ENCODE results near the gene SFR1.
"Not testable (repeated sequence)": the region's sequence is repeated elsewhere in the genome, so short reads cannot be mapped to it uniquely, and the experiment has no call there.

SFR1 gene

DNA sequence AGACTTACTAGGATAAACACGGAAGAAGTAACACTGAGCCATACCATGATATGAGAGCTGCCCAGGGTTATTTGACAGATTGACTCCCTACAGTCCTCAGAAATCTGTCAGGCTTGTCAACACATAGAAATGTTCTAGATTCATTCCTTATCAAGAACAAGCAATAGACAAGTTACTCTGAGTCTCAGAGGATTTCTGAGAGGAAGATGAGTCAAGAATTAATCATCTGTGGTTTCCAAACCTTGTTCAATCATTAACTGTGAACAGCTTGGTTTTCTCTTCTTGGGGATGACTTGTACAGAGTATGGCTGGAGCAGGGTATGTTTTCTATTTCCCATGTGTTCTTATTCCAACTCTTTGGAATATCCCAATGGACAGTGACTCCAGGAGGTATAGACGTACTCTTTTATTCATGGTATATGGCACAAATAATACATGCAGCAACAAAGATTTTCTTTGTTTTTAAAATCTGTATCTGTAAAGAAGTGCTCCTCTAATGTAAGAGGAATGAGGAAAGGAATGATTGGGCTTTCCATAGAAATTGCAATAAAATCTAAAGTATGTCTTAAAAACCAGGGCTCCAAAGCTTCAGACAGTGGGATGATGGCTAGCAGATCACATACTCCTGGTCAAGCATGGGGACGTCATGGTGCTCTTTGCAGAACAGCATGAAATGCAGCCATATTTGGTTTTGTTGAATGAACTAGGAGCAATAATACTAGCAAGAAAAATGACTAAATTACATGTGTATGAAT lies 11.9 kb upstream of the SFR1 start:
- DNase-seq: no peak

- DNase-seq: no peak
Observed at GRCh38 chr10:104113376-104113956, 8.5 kb upstream of the SFR1 start.

- DNase-seq: no peak
Observed at GRCh38 chr10:104117839-104118323, 4.1 kb upstream of the SFR1 start.

GRCh38 chr10:104119996-104120395 lies 2.0 kb upstream of the SFR1 start:
- no peak for DNase-seq

DNA sequence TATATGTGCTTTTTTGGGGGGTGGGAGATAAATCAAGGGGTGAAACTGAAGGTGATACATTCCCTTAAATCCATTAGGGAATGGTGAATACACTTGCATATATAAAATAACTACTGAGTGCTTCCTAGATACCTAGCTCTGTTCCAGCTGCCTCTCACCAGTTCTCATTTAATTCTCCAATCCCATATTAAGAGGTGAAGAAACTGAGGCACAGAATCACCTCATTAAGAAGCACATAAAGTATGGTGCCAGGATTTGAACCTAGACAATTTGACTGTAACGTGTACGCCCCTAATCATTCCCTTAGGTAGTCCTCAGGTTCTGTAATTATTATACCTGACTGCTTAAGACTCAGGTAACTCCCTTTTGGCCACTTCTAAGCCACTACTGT lies 1.5 kb upstream of the SFR1 start:
- DNase-seq: no peak

DNA sequence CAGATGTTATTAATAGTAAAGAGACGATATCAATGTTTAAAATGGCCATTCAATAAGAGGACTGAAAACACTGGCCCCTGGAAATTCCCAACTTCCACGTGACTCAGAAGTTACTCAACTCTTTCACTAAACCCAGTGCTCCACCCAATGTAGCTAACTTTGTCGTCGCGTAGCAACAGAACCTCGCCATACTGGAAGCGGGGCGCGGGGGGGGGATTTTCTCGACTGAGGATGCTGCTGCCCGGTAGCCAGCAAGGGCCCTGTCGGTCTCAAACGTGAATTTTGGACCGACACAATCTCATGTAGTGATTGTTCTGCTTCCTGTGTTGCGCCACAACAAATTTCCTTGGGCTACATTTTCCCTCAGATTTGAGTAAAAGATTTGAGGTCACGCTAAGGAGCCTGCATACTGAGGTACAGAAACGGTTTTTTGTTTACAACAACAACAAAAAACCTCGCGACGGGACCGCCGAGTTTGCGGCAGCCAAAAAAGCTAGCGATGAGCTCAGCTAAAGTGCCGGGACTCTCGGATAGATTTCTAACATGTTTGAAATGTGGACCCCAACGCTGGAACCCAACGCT lies 977 bp upstream of the SFR1 start:
- DNase-seq: no peak

GRCh38 chr10:104122225-104123107 lies 495 bp downstream of the SFR1 start:
- no peak for DNase-seq

GRCh38 chr10:104123397-104123796 lies 1.4 kb downstream of the SFR1 start:
- DNase-seq: no peak

DNA sequence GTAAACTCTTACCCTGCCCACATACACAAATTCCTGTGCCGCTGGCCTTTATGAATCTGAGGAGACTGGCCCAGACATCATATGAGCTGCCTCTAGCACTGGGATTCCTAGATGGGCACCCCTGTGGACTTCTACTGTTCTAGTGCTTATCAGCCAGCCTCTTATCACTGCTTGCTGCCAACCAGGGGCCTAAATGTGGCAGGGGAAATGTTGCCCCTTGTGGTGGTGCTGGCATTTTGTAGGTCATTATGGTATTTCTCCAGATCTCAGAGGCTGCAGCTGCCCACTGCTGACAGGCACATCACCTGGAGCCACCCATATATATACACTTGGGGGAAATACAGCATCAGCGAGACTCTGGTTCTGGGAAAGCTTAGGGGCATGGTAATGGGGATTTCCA lies 5.4 kb downstream of the SFR1 start:
- DNase-seq: no peak

DNA sequence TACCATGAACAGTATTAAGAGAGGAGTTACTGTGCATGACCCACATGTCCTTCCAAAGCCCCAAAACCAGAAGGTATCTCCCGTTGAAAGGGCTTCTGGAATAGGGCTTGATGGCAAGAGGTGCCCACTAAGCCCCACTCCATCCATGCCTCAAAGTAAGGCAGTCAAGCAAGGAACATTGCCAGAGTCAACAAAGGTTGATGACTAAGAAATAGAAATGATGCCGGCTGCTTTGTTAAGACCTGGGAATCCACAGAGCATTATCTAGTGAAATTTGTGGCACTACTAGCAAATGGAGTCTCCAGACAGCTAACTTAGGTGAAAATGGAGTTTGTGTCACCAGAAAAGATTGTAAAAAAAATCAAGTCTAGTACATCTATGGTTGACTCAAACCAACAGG lies 6.2 kb downstream of the SFR1 start:
- no peak for DNase-seq

DNA sequence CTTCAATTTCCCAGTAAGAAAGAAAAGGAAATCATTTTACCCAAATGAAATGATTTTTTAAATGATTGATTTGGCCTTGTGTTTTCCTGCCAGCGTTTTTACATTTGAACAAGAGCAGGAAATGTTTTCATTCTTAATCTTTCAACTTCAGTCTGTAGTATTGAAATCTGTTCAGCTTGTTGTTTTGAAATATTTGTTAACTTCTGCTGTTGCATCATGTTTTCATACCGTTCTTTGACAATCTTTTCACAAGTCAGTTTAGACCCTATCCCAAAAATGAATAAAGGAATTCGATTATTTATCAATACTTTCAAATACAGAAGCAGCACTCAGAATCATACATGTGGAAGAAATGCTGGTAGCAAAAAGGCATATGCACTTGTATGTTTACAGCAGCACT lies 8.1 kb downstream of the SFR1 start:
- DNase-seq: no peak

DNA sequence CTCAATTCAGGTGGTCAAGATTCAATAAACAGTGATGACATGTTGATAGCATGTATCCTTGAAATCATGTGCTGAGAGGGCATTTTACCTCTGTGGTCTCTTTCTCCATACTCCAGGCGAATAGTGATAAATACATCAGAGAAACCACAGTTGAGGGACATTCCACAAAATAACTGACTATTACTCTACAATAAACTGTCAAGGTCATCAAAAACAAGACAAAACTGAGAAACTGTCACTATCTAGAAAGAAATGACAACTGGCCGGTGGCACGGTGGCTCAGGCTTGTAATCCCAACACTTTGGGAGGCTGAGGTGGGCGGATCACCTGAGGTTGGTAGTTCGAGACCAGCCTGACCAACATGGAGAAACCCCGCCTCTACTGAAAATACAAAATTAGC lies 16.2 kb downstream of the SFR1 start:
- no peak for DNase-seq

DNA sequence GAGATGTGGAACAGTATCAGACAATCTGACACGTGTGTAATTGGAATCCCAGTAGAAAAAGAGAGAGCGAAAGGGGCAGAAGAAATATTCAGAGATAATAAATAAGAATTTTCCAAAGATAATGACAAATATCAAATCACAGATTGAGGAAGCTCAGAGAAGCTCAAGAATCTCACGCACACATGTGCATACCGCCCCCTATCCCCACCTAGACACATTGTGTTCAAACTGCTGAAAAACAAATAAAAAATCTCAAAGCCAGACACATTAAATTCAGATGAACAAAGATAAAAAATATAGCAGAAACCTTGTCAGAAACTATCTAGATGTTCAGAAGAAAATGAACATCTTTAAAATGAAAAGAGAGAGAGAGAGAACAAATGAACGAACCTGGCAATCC lies 17.2 kb downstream of the SFR1 start:
- DNase-seq: no peak

GRCh38 chr10:104142081-104142480 lies 20.1 kb downstream of the SFR1 start:
- no peak for DNase-seq

GRCh38 chr10:104143829-104144228 lies 21.9 kb downstream of the SFR1 start:
- DNase-seq: no peak

GRCh38 chr10:104144931-104145330 lies 23.0 kb downstream of the SFR1 start:
- no peak for DNase-seq

GRCh38 chr10:104146882-104147281 lies 24.9 kb downstream of the SFR1 start:
- DNase-seq: no peak

DNA sequence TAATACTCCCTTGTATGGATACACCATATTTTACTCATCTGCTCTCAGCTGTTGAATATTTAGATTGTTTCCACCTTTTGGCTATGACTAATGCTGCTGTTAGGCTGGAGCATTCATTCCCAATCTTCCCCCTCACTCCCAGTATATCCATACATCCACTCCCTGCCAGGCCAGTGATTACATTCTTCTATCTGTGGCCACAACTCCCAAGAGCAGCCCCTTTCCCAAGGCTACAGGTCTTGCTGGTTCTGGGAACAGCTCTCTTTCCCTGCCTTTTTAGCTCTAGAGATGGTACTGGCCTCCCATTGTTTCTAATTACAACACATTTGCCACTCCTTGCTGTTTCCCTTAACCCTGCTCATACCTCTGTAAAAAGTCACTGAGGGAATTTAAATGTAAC lies 28.2 kb downstream of the SFR1 start:
- DNase-seq: no peak

- DNase-seq: no peak
Observed at GRCh38 chr10:104151737-104152136, 29.8 kb downstream of the SFR1 start.

DNA sequence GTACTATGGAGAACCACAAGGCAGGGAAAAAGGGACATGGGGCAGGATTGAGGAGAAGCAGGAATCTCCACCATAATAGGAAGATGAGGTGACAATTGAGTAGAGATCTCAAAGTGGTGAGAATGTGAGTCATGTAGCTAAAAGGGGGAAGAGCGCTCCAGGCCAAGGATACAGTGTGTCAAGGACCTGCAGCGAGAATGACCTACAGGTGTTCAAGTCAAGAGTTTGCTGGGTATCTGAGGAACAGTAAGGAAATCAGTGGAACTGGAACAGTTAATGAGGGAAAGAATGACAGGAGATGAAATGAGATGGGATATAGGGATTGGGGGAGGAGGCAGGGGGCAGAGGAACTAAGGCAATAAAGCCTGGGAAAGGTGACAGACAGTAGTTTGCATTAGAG lies 33.6 kb downstream of the SFR1 start:
- no peak for DNase-seq

- no peak for DNase-seq
Observed at GRCh38 chr10:104170610-104171254, 48.8 kb downstream of the SFR1 start.

DNA sequence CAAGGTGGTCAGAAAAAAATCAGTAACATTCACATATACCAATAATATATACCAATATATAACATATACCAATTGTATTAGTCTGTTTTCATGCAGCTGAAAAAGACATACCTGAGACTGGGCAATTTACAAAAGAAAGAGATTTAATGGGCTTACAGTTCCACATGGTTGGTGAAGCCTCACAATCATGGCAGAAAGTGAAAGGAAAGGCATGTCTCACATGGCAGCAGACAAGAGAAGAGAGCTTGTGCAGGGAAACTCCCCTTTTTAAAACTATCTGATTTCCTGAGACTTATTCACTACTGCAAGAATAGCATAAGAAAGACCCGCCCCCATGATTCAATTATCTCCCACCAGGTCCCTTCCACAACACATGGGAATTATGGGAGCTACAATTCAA lies 52.2 kb downstream of the SFR1 start:
- not testable (repeated sequence) for DNase-seq

Data from NCI-H2081 treated with DMSO at 0.1 percent for 48 hours (cell line).